CD8-positive, alpha-beta memory T cell (primary cell): ENCODE results near the gene MICB. TPM values are rescaled to one million over a fixed set of nuclear protein-coding genes. Genes with fewer than 3 reads are reported as not detected.
"Not testable (repeated sequence)": the region's sequence is repeated elsewhere in the genome, so short reads cannot be mapped to it uniquely, and the experiment has no call there.

Experiments used
- CTCF ChIA-PET: fragments of 350-600 bp; sonication (Branson Sonifier 250); formaldehyde crosslinking; loops from one replicate; lab custom pipeline; 2021; ENCODE audit warnings: antibody characterized with exemption; lab: Charles Lee
- POLR2A ChIA-PET: fragments of 350-600 bp; sonication (Branson Sonifier 250); formaldehyde crosslinking; loops from one replicate; lab custom pipeline; 2021; ENCODE audit warnings: antibody characterized with exemption; lab: Charles Lee
- DNase-seq, 5 donors: peaks; one replicate each; pipeline versions ENCODE4 v3.0.0 to v3.0.0-alpha.2; 2020 to 2022; ENCODE audit warnings: mixed read lengths in 1 of 5
- H3K27ac ChIP-seq: one replicate; pipeline ENCODE4 v1.7.0; 2013; ENCODE audit warnings: low read depth, mild to moderate bottlenecking, low read length, moderate library complexity
- H3K27me3 ChIP-seq: 2 replicates; pipeline ENCODE4 v1.7.0; 2013; ENCODE audit warnings: low read length, mild to moderate bottlenecking; ENCODE audit not compliant: insufficient read depth, poor library complexity, severe bottlenecking
- H3K36me3 ChIP-seq: 2 replicates; pipeline ENCODE4 v1.7.0; 2013; ENCODE audit warnings: mild to moderate bottlenecking, low read length, moderate library complexity; ENCODE audit not compliant: insufficient read depth
- H3K4me1 ChIP-seq: 2 replicates; pipeline ENCODE4 v1.7.0; 2013; ENCODE audit warnings: mild to moderate bottlenecking, low read length, moderate library complexity; ENCODE audit not compliant: insufficient read depth
- H3K4me3 ChIP-seq: 2 replicates; pipeline ENCODE4 v1.7.0; 2013; ENCODE audit warnings: mild to moderate bottlenecking, low read length
- H3K9me3 ChIP-seq: 2 replicates; pipeline ENCODE4 v1.7.0; 2013; ENCODE audit warnings: mild to moderate bottlenecking, low read length
- H3K27ac Mint-ChIP-seq, 8 donors: one replicate each; pipeline ENCODE4 v1.8.0; 2020 to 2021; ENCODE audit warnings: mixed read lengths in 8 of 8, mild to moderate bottlenecking in 6 of 8, inconsistent platforms in 3 of 8, moderate library complexity in 3 of 8
- H3K27me3 Mint-ChIP-seq, 2 donors: one replicate each; pipeline ENCODE4 v1.8.0; 2020 to 2021; ENCODE audit warnings: mixed read lengths in 2 of 2, mild to moderate bottlenecking in 1 of 2, moderate library complexity in 1 of 2
- H3K36me3 Mint-ChIP-seq, 3 donors: one replicate each; pipeline ENCODE4 v1.8.0; 2020 to 2021; ENCODE audit warnings: mixed read lengths in 3 of 3, inconsistent platforms in 1 of 3, mild to moderate bottlenecking in 1 of 3
- H3K4me1 Mint-ChIP-seq, 3 donors: one replicate each; pipeline ENCODE4 v1.8.0; 2020 to 2021; ENCODE audit warnings: mixed read lengths in 3 of 3, inconsistent platforms in 1 of 3, mild to moderate bottlenecking in 1 of 3
- H3K4me3 Mint-ChIP-seq, 7 donors: one replicate each; pipeline ENCODE4 v1.8.0; 2020 to 2021; ENCODE audit warnings: mixed read lengths in 7 of 7, mild to moderate bottlenecking in 6 of 7, moderate library complexity in 4 of 7, inconsistent platforms in 2 of 7
- H3K9me3 Mint-ChIP-seq, 5 donors: one replicate each; pipeline ENCODE4 v1.8.0; 2020 to 2022; ENCODE audit warnings: mixed read lengths in 5 of 5, mild to moderate bottlenecking in 3 of 5, moderate library complexity in 2 of 5, inconsistent platforms in 1 of 5
- polyA plus RNA-seq: library from polyadenylated mRNA; unstranded; fragments of 300-500 nt; fragmentation: Illumina TruSeq; gene quantifications from one replicate; pipeline ENCODE4 v1.2.3, GENCODE V29; 2021
- total RNA-seq, 2 experiments: library from RNA; stranded (reverse); gene quantifications; one replicate each; pipeline ENCODE4 v1.2.3, GENCODE V29; 2021

The MICB gene
- total and polyA plus RNA-seq, 3 experiments from 2014 or later: 12.0 to 22.3 (median 21.9) TPM

DNA sequence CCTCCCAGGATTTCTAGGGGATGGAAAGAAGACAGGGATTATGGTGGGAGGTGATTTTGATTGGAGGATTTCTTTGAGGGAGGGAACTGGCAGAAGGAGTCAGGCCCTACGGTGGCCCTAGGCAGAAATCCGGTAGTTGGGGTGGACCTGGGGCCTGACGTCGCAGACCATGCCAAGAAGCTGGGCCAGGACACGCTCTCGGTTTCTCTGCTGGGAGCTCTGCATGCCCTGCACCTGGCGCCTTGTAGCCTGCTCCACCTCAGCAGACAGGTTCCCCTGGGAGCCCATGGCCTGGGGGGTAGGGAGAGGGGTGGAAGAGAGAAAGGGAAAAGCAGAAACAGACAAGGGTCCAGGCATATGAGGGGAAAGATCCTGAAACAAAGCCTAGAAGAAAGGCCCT, 47.3 kb downstream of the MICB start:
- DNase-seq: no peak
- ChIA-PET POLR2A (no interaction called here), CTCF (interaction anchor here (1.0 to 32.2 kb wide), 3 partner anchors 37 to 53 kb away, joined by 6 to 576 read pairs (median 504); partner anchors contain the start of genes LST1, LTB, NCR3 and TNF)
- Histone ChIP-seq H3K4me1 (peaks cover 36% of the 10 kb centered on the region), H3K9me3 (no peaks in the 10 kb centered on the region), H3K27ac (no peak overlapping the region), H3K4me3 (no peak overlapping the region), H3K36me3 (no peaks in the 10 kb centered on the region), H3K27me3 (no peaks in the 10 kb centered on the region)
- peaks cover 47 to 57% (median 55%) of the 10 kb centered on the region in 3 donors for H3K4me1 Mint-ChIP-seq
- peak overlapping the region in 3 of 7 donors; percentile 1 to 74 (median 30) for H3K4me3 Mint-ChIP-seq
- H3K27ac Mint-ChIP-seq: peak overlapping the region in 1 of 8 donors; percentile 79
- H3K27me3 Mint-ChIP-seq: no peaks in the 10 kb centered on the region
- no peaks in the 10 kb centered on the region for H3K9me3 Mint-ChIP-seq
- H3K36me3 Mint-ChIP-seq: peaks cover 1 to 19% (median 6%) of the 10 kb centered on the region in 3 donors

DNA sequence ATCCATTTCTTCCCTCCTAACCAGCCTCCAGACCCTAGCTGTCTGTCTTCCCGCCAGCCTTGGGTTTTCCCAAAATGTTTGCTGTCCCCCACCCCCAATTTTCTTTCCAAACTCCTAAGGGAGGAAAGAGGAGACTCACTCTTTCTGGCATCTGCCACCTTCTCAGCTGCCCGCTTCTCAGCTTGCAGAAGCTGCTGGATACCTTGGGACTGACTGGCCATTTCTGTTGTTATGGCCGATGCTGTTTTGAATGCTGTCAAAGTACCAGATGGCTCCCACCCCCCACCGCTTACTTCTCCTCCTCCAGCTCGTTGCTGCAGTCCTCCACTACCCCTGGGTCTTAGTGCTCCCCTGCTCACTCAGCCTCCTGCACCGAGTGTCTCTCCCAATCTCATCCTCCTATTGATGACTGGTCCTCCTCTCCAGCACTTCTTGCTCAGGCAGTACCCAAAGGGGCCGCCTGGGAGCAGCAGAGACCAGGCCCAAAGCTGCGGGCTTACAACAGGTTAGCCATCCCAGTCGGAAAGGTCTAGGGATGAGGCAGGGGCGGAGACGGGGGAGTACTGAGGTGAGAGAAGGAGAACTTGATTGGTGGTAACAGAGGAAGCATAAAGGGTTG, 48.5 kb downstream of the MICB start, which contains the start of gene ATP6V1G2:
Gene ATP6V1G2 (minus strand): TSS at position 270 of the 619 bp plus-strand sequence. CDS start 49 bp downstream, at position 221.
- Histone ChIP-seq H3K9me3 (no peaks in the 10 kb centered on the region), H3K27me3 (no peaks in the 10 kb centered on the region), H3K4me1 (peaks cover 30% of the 10 kb centered on the region), H3K27ac (peak within 1 kb of the TSS; percentile 71), H3K4me3 (peak within 1 kb of the TSS; percentile 67), H3K36me3 (no peaks in the 10 kb centered on the region)
- peak; percentile 71 to 87 (median 79) for DNase-seq
- H3K4me3 Mint-ChIP-seq: peak within 1 kb of the TSS; percentile 74 to 93 (median 91)
- CTCF ChIA-PET: interaction anchor here (0.7 to 32.2 kb wide), 10 partner anchors 11 to 525 kb away, joined by 3 to 576 read pairs (median 4); partner anchors contain the start of genes BAG6, LST1, LTB and NCR3
- no peaks in the 10 kb centered on the region for H3K9me3 Mint-ChIP-seq
- H3K27ac Mint-ChIP-seq: peak within 1 kb of the TSS; percentile 83 to 99 (median 96)
- H3K36me3 Mint-ChIP-seq: peaks cover 0 to 12% (median 0%) of the 10 kb centered on the region in 3 donors
- peaks cover 39 to 51% (median 51%) of the 10 kb centered on the region in 3 donors for H3K4me1 Mint-ChIP-seq
- POLR2A ChIA-PET: interaction anchor here (1.4 to 2.2 kb wide), 2 partner anchors 47 to 51 kb away, joined by 7 to 9 read pairs; partner anchors contain the start of gene NCR3
- no peaks in the 10 kb centered on the region for H3K27me3 Mint-ChIP-seq

DNA sequence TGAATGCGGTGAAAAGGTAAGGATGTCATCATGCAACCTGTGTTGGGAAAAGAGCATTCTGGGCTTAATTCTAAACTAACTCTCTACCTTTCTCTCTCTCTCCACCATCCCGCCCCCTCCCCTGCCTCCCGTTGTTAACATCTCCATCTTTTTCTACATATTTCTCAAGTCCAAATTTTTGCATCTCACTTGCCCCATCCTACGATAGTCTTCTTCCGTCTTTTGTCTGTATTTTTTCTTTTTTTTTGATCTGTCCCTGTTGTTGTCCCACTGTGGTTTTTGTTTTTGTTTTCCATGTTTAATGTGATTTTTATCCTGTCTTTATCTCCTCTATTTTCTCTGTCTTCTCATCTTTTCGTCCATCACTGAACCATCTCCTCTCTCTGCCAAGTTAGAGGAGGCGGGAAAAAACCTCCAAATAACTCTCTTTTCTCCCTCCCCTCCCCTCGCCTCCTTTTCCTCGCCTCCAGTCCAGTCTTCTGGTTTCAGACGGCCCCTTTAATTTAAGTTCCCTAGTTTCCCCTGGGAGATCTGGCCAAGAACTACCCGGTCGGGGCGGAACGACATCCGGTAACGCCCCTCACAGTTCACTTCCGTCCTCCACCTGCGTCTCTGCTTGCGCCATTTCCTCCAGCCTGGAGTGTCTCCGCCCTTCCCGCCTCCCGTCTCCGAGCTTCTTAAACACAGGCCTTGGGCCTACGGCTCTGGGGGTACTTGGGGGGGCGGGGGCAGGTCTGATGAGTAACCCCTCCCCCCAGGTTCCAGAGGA, 49.2 kb downstream of the MICB start, which contains the start of gene NFKBIL1:
Gene NFKBIL1 (plus strand): TSS at position 651 of the 769 bp plus-strand sequence. CDS start 87 bp downstream, at position 738.
- Mint-ChIP-seq H3K4me1 (peaks cover 38 to 50% (median 49%) of the 10 kb centered on the region in 3 donors), H3K9me3 (no peaks in the 10 kb centered on the region)
- H3K27me3 ChIP-seq: no peaks in the 10 kb centered on the region

DNA sequence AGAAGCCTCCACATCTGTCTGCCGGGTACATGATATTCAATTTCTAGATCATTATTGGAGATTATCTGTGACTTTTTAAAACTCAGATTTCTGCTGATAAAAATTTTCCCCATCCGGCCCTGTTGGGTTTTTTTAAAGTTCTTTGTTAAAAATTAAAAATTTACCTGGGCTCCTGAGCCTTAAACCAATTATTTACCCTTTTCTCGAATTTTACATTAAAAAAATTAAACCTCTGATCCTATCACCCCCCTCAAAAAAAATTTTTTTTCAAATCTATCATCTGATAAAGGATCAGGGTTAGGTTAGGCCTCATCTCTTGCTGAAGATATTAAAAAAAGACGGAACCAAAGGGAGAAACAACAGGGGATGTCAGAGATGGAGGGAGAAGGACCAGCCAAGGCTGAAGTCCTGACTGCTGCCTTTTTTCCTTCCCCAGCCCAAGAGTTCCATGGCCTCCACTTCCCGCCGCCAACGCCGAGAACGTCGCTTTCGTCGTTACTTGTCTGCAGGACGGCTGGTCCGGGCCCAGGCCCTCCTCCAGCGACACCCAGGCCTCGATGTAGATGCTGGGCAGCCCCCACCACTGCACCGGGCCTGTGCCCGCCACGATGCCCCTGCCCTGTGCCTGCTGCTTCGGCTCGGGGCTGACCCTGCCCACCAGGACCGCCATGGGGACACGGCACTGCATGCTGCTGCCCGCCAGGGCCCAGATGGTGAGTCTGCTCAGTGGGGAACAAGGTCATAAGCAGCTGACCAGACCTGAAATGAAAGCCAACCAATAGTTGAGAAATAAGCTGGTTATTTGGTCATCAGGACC, 50.0 kb downstream of the MICB start:
- POLR2A ChIA-PET: interaction anchor here (0.5 to 2.2 kb wide), 8 partner anchors 25 to 182 kb away, joined by 3 to 9 read pairs (median 4); partner anchors contain the start of genes LTA and MICB
- H3K4me3 Mint-ChIP-seq: peak overlapping the region; percentile 74 to 93 (median 91)
- H3K36me3 Mint-ChIP-seq: peaks cover 0 to 7% (median 0%) of the 10 kb centered on the region in 3 donors
- no peaks in the 10 kb centered on the region for H3K27me3 Mint-ChIP-seq
- Histone ChIP-seq H3K27me3 (no peaks in the 10 kb centered on the region), H3K36me3 (no peaks in the 10 kb centered on the region), H3K9me3 (no peaks in the 10 kb centered on the region), H3K27ac (peak overlapping the region; percentile 71), H3K4me3 (peak overlapping the region; percentile 67), H3K4me1 (peaks cover 23% of the 10 kb centered on the region)
- peak overlapping the region; percentile 83 to 99 (median 96) for H3K27ac Mint-ChIP-seq
- CTCF ChIA-PET: interaction anchor here (1.2 to 32.2 kb wide), 8 partner anchors 12 to 285 kb away, joined by 3 to 576 read pairs (median 6); partner anchors contain the start of genes BAG6, LST1, LTB and NCR3
- H3K4me1 Mint-ChIP-seq: peaks cover 31 to 42% (median 41%) of the 10 kb centered on the region in 3 donors
- no peak for DNase-seq
- no peaks in the 10 kb centered on the region for H3K9me3 Mint-ChIP-seq

More for the DNA sequence above, 49.2 kb downstream of the MICB start, which contains the start of gene NFKBIL1:
- Histone ChIP-seq H3K36me3 (no peaks in the 10 kb centered on the region), H3K9me3 (no peaks in the 10 kb centered on the region), H3K27ac (peak within 1 kb of the TSS; percentile 71), H3K4me1 (peaks cover 30% of the 10 kb centered on the region), H3K4me3 (peak within 1 kb of the TSS; percentile 67)
- peak; percentile 84 to 92 (median 87) for DNase-seq
- Mint-ChIP-seq H3K4me3 (peak within 1 kb of the TSS; percentile 74 to 93 (median 91)), H3K27ac (peak within 1 kb of the TSS; percentile 83 to 99 (median 96)), H3K27me3 (no peaks in the 10 kb centered on the region), H3K36me3 (peaks cover 0 to 7% (median 0%) of the 10 kb centered on the region in 3 donors)
- CTCF ChIA-PET: interaction anchor here (0.7 to 32.2 kb wide), 8 partner anchors 10 to 524 kb away, joined by 3 to 576 read pairs (median 3); partner anchors contain the start of genes BAG6, LST1, LTB and NCR3
- POLR2A ChIA-PET: interaction anchor here (0.5 to 2.2 kb wide), 6 partner anchors 25 to 183 kb away, joined by 3 to 9 read pairs (median 4); partner anchors contain the start of genes LTA, MICB and NCR3

DNA sequence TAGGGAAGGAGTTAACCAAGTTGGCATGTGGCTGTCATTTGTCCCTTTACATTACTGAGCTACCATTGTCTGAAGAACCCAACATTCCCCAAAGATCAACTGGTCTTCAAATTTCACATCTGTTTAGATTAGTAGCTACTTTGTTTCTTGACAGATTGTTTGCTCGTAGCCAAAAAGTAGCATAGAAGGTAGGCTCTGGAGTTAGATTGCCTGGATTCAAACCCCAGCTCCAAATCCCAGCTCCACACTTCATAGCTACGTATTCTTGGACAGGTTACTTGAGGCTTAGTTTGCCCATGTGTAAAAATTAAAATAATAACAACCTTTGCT, 50.6 kb downstream of the MICB start:
- Mint-ChIP-seq H3K36me3 (peaks cover 0 to 8% (median 0%) of the 10 kb centered on the region in 3 donors), H3K27me3 (no peaks in the 10 kb centered on the region), H3K27ac (peak overlapping the region in 7 of 8 donors; percentile 52 to 99 (median 83)), H3K9me3 (no peaks in the 10 kb centered on the region), H3K4me3 (peak overlapping the region in 1 of 7 donors; percentile 22), H3K4me1 (peaks cover 27 to 38% (median 37%) of the 10 kb centered on the region in 3 donors)
- Histone ChIP-seq H3K4me1 (peaks cover 19% of the 10 kb centered on the region), H3K4me3 (peak overlapping the region; percentile 67), H3K9me3 (no peaks in the 10 kb centered on the region), H3K27ac (peak overlapping the region; percentile 71), H3K27me3 (no peaks in the 10 kb centered on the region), H3K36me3 (no peaks in the 10 kb centered on the region)
- POLR2A ChIA-PET: interaction anchor here (0.5 to 1.4 kb wide), 5 partner anchors 24 to 934 kb away, joined by 3 to 11 read pairs (median 4); partner anchors contain the start of genes LTA and MICB
- CTCF ChIA-PET: interaction anchor here (0.8 to 32.2 kb wide), 7 partner anchors 10 to 284 kb away, joined by 3 to 576 read pairs (median 9); partner anchors contain the start of genes LST1, LTB, NCR3 and TNF
- DNase-seq: no peak

DNA sequence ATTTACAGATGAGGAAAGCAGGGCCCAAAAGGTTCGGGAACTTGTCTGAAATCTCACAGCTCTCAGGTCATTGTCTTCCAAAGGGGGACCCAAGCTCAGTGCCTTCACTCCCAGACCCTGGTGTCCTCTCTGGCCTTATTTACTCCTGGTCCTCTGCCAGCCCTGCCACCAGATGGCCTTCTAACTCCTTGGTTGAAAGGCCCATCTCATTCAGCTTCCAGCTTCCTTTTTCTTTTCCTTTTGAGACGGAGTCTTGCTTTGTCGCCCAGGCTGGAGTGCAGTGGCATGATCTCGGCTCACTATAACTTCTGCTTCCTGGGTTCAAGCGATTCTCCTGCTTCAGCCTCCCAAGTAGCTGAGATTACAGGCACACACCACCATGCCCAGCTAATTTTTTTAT, 53.4 kb downstream of the MICB start:
- not testable (repeated sequence) for H3K27me3 ChIP-seq, H3K9me3 Mint-ChIP-seq, H3K36me3 Mint-ChIP-seq, H3K4me3 ChIP-seq, H3K27ac ChIP-seq, H3K9me3 ChIP-seq, H3K27me3 Mint-ChIP-seq, H3K36me3 ChIP-seq
- DNase-seq: peak; percentile 50 to 77 (median 56)
- POLR2A ChIA-PET: interaction anchor here (0.5 to 2.5 kb wide), 10 partner anchors 8 to 89 kb away, joined by 3 to 26 read pairs (median 4); partner anchors contain the start of genes DDX39B and LTB
- H3K4me1 Mint-ChIP-seq: peaks cover 22 to 44% (median 43%) of the 10 kb centered on the region in 3 donors
- H3K4me3 Mint-ChIP-seq: peak overlapping the region in 2 of 7 donors; percentile 40 to 46
- peak overlapping the region; percentile 39 to 91 (median 71) for H3K27ac Mint-ChIP-seq
- H3K4me1 ChIP-seq: peaks cover 22% of the 10 kb centered on the region
- CTCF ChIA-PET: interaction anchor here (0.8 to 32.2 kb wide), 18 partner anchors 9 to 172 kb away, joined by 3 to 576 read pairs (median 5); partner anchors contain the start of genes C6orf47, DDX39B, LST1 and LTB
